A204.1 (cell line): ENCODE data around the gene DPP8.
"Not testable (repeated sequence)": the region's sequence is repeated elsewhere in the genome, so short reads cannot be mapped to it uniquely, and the experiment has no call there.

Source experiments
- FAIRE-seq: peaks from 2 replicates; lab custom pipeline; 2012; peaks lifted over from hg19 to GRCh38; lab: Jason Lieb, UNC

DPP8 gene

DNA sequence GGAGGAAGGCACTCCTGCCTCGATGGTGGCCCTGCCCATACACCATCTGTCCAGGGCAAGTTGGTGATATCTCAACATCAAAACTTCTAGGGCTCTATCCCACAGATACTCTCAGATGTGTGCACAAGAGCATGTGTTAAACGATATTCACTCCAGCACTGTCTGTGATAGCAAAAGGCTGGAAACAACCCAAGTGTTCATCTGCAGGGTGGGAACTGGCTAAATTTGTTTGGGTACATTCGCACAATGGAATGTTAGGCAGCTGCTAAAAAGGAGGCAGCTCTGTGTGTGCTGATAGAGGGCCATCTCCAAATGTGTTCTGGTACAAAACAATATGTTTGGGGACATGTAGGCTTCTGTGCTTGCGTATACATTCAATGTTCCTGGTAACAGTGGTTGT is 114.5 kb downstream of the DPP8 start:
- no peak for FAIRE-seq

DNA sequence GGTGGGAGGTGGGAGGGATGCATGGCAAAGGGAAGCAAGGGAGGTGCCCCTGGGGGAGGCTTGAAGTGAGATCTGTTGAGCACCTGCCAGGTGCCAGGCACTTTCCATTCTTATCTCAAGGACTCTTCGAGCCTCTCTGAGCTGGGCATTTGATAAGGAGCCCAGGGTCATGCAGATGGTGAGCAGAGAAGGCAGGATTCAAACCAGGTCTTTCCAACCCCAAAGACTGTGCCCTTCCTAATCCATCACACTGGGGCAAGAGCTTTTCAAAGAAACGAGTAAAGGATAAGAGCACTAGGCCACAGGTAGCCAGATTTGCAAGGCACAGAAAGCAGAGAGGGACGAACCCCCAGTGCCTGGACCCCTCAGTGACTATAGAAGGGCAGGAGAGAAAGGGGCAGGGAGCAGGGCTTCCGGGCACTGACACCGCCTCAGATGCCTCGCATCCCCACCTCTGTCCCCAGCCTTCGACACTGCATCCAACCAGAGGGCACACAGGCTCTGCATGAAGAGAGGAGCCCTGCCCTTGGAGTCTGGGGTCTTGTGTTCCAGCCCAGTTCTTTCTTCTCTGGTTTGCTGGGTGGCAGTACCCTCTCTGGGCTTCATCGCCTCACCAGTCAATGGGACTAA is 115.8 kb downstream of the DPP8 start:
- no peak for FAIRE-seq

DNA sequence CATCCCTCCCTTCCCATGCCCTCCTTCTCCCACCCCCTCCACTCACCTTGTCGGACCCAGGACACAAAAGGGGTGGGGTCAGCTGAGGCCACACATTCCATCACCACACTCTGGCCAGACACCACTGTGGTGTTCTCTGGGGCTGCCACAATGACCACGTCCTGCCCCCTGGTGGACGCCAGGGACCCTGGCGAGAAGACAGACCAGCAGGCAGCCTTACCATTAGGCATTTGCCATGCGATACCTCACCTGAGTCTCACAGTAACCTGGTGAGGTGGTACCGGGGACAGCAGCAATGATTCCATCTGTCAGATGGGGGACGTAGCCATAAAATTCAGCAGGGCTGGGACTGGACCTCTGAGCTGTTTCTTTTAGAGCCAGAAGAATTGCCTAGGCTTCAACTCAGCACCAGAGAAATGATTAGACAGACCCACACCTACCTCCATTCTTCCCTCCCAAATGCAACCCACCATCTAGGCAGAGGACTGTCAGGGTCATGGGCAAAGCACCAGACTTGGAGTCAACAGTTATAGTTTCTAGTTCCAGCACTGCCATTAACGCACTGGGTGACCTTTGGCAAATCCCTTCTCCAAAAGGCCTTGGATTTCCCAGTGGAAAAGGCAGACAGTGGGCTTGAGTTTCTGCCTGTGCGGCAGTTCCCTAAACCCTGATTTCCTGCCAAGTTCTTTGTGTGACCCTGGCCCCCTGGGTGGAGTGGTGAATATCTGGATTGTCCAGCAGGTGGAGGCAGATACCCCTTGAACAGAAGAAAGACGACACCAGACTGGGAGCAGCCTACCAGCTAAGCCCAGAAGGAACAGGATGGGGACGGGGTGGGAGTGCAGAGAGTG is 116.5 kb downstream of the DPP8 start:
- no peak for FAIRE-seq

DNA sequence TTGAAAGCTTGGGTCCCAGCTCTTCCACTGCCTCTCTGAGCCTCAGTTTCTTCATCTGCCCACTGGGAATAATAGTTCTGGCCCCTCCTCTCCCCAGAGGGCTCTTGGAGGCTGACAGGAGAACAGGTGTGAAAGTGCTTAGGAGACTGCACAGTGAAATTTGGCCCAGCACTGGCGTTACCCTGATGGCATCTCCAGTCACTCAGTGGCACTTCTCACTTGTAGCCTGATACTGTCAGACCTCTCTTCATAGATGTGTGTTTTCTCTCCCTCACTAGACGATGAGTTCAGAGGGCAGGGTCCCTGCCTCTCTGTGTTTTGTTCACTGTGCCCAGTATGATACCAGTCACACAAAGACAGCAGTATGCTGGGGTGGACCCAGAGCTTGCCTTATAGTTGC is 117.5 kb downstream of the DPP8 start:
- FAIRE-seq: no peak

DNA sequence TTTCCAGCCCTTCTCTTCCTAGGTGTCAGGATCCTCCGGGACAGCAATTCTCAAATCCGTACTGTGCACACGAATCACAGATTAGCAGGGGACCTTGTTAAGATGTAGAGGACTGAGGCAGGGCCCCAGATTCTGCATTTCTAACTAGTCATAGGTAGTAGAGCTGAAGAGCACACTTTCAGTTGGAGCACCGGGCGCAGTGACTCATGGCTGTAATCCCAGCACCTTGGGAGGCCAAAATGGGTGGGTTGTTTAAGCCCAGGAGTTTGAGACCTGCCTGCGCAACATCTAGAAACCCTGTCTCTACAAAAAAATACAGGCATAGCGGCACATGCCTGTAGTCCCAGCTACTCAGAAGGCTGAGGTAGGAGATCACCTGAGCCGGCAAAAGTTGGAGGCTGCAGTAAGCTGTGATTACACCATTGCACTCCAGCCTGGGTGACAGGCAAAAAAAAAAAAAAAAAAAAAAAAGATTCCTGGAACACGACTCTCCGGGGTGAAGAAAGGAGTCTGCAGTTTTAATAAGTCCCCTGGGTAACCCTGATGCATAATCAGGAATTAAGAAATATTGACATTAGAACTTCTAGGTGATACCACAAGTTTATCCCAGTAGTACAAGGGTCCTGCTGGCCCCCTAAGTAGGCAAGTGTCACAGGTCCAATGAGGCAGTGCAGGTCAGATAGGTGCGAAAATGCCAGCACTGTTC is 118.3 kb downstream of the DPP8 start:
- no peak for FAIRE-seq

DNA sequence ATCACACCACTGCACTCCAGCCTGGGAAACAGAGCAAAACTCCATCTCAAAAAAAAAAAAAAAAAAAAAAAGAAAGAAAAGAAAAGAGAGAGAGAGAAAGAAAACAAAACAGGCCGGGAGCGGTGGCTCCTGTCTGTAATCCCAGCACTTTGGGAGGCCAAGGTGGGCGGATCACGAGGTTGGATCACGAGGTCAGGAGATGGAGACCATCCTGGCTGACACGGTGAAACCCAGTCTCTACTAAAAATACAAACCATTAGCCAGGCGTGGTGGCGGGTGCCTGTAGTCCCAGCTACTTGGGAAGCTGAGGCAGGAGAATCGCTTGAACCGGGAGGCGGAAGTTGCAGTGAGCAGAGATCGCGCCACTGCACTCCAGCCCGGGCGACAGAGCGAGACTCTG is 119.0 kb downstream of the DPP8 start:
- FAIRE-seq: not testable (repeated sequence)

DNA sequence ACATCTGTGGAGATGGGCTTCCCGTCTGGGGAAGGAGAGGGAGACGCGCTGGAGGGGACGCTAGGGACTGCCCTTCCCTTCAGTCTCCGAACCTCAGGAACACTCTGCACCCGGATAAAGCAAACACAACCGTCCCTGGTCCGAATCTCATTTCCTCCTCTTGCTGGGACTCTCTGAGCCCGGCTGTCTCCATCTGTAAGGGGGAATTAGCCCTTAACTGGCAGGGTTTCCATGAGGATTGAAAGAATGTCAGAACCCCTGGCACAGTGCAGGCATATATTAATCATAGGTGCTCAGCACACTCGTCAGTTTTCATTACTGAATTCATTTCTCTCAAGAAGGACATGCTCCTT is 120.5 kb downstream of the DPP8 start:
- FAIRE-seq: no peak

- no peak for FAIRE-seq
Measured at GRCh38 chr15:65396283-65396964, 121.1 kb downstream of the DPP8 start.

GRCh38 chr15:65395567-65396202 is 121.8 kb downstream of the DPP8 start:
- FAIRE-seq: no peak

- no peak for FAIRE-seq
Measured at GRCh38 chr15:65394936-65395335, 122.6 kb downstream of the DPP8 start.

DNA sequence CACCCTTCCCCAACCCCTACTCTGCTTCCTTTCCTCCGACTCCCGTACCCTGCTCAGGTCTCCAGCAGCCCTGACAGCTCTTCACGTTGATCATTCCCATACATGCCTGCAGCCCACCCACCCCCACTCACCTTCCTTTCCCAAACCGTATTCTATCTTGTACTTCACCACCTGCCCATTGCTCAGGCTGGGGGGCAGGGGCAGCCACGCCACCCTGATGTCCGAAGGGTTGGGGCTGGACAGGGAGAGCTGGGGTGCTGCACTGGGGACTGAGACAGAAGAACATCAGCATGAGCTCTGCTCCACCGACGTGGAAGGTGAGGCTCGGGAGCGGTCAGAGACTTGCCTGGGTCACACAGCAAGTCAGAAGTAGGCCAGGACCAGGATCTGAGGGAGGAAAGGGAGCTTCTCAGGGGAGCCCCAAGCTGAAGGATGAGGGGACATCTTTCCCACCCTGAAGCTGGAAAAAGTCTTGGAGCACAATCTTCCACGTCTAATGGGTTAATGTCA is 123.2 kb downstream of the DPP8 start:
- FAIRE-seq: no peak

- FAIRE-seq: no peak
Measured at GRCh38 chr15:65393557-65393956, 123.9 kb downstream of the DPP8 start.

GRCh38 chr15:65393091-65393490 is 124.4 kb downstream of the DPP8 start:
- FAIRE-seq: no peak
